HCT116 (cell line): Measurements from ENCODE around the gene AMER1. TPM values are rescaled to one million over a fixed set of nuclear protein-coding genes. Genes with fewer than 3 reads are reported as not detected.

Experiments used
- ATAC-seq: fragments of 200-7000 bp; cut with Tn5 transposase; 2 replicates; pipeline ENCODE4 v1.9.1; 2020; ENCODE audit warnings: mild to moderate bottlenecking, moderate library complexity
- BruUV-seq: library from RNA; stranded (reverse); fragments of 400-500 nt; replicated peaks from 2 replicates; lab custom pipeline; 2021; lab: Mats Ljungman, UMichigan
- CTCF ChIA-PET: fragments of 300-600 bp; sonication (Branson Sonifier 250); formaldehyde crosslinking; loops from one replicate; lab custom pipeline; 2021; ENCODE audit warnings: antibody characterized with exemption; lab: Charles Lee
- POLR2A ChIA-PET: fragments of 300-600, 350-600 bp; sonication (Branson Sonifier 250); formaldehyde crosslinking; loops from one replicate; lab custom pipeline; 2021; ENCODE audit warnings: antibody characterized with exemption; lab: Charles Lee
- RAD21 ChIA-PET, 2 experiments: fragments of 300-600 bp; sonication (Branson Sonifier 250); formaldehyde crosslinking; loops; one replicate each; lab custom pipeline; 2023; ENCODE audit warnings: low total read pairs in 2 of 2; ENCODE audit not compliant: uncharacterized antibody in 2 of 2, unreplicated experiment in 2 of 2, low non-redundant PET in 1 of 2; lab: Charles Lee
- DNase-seq: peaks from one replicate; pipeline ENCODE4 v3.0.0-alpha.2; 2010; ENCODE audit warnings: low read depth, low spot score
- H2AFZ ChIP-seq: fragments of 200-600 bp; shearing (Covaris generic), sonication (generic); 2 replicates; pipeline ENCODE4 v1.6.1; 2017; ENCODE audit warnings: low read depth, mixed run types, mixed read lengths, antibody characterized with exemption, low read length; ENCODE audit not compliant: poor library complexity, severe bottlenecking
- H3K27ac ChIP-seq: 2 replicates; pipeline ENCODE4 v1.5.1; 2012; ENCODE audit warnings: low read depth, low read length
- H3K27me3 ChIP-seq: fragments of 200-600 bp; sonication (generic); 2 replicates; pipeline ENCODE4 v1.6.1; 2016; ENCODE audit warnings: mixed run types, low read length, mixed read lengths; ENCODE audit not compliant: insufficient read depth
- H3K36me3 ChIP-seq, 2 experiments: fragments of 200-500 bp in 1 of 2; fragments of 200-600 bp in 1 of 2; sonication (Bioruptor generic) in 1 of 2; sonication (generic) in 1 of 2; 2 replicates each; pipeline versions ENCODE4 v1.5.1 to v1.6.1; 2014 to 2016; ENCODE audit warnings: low read length in 2 of 2, inconsistent platforms in 1 of 2, mixed read lengths in 1 of 2, mixed run types in 1 of 2; ENCODE audit not compliant: insufficient read depth in 2 of 2, control insufficient read depth in 1 of 2
- H3K4me1 ChIP-seq, 2 experiments: fragments of 200-600 bp in 1 of 2; sonication (generic) in 1 of 2; 2 replicates each; pipeline versions ENCODE4 v1.5.1 to v1.6.1; 2012 to 2017; ENCODE audit warnings: low read length in 2 of 2, inconsistent platforms in 1 of 2, mild to moderate bottlenecking in 1 of 2, mixed read lengths in 1 of 2, mixed run types in 1 of 2, moderate library complexity in 1 of 2; ENCODE audit not compliant: insufficient read depth in 2 of 2, control insufficient read depth in 1 of 2
- H3K4me2 ChIP-seq: fragments of 200-600 bp; sonication (generic); 2 replicates; pipeline ENCODE4 v1.6.1; 2017; ENCODE audit warnings: mixed run types, low read length, mixed read lengths
- H3K4me3 ChIP-seq, 2 experiments: fragments of 200-600 bp in 1 of 2; sonication (generic) in 1 of 2; replicated peaks in 1 of 2; 2 replicates each; pipeline ENCODE4 v1.5.1; 2011 to 2016; ENCODE audit warnings: low read length in 2 of 2, control low read depth in 1 of 2, low read depth in 1 of 2, mild to moderate bottlenecking in 1 of 2, mixed read lengths in 1 of 2, mixed run types in 1 of 2
- H3K79me2 ChIP-seq: fragments of 200-600 bp; sonication (generic); 2 replicates; pipeline ENCODE4 v1.6.1; 2017; ENCODE audit warnings: mild to moderate bottlenecking, mixed run types, low read length, moderate library complexity, mixed read lengths; ENCODE audit not compliant: insufficient read depth
- H3K9ac ChIP-seq: fragments of 200-600 bp; sonication (generic); 2 replicates; pipeline ENCODE4 v1.6.1; 2016; ENCODE audit warnings: low read length, mixed read lengths
- H3K9me2 ChIP-seq: fragments of 200-600 bp; sonication (generic), shearing (Covaris generic); 2 replicates; pipeline ENCODE4 v1.6.1; 2017; ENCODE audit warnings: mixed run types, mild to moderate bottlenecking, moderate library complexity; ENCODE audit not compliant: insufficient read depth
- H3K9me3 ChIP-seq, 2 experiments: fragments of 200-500 bp in 1 of 2; fragments of 200-600 bp in 1 of 2; sonication (Bioruptor generic) in 1 of 2; sonication (generic) in 1 of 2; 2 replicates each; pipeline ENCODE4 v1.6.1; 2014 to 2017; ENCODE audit warnings: low read length in 2 of 2, mixed read lengths in 2 of 2, inconsistent platforms in 1 of 2, low read depth in 1 of 2, mild to moderate bottlenecking in 1 of 2, mixed run types in 1 of 2, moderate library complexity in 1 of 2; ENCODE audit not compliant: control insufficient read depth in 1 of 2, insufficient read depth in 1 of 2
- H4K20me1 ChIP-seq: fragments of 200-600 bp; sonication (generic), shearing (Covaris generic); 2 replicates; pipeline ENCODE4 v1.6.1; 2017; ENCODE audit warnings: mixed run types, mild to moderate bottlenecking, moderate library complexity; ENCODE audit not compliant: insufficient read depth
- CBX3 ChIP-seq: IDR thresholded peaks from 2 replicates; pipeline ENCODE4 v1.6.1; 2012; ENCODE audit warnings: low read depth
- EGR1 ChIP-seq: IDR thresholded peaks from 2 replicates; pipeline ENCODE4 v1.6.1; 2012; ENCODE audit warnings: low read depth
- ELF1 ChIP-seq: IDR thresholded peaks from 2 replicates; pipeline ENCODE4 v1.6.1; 2012; ENCODE audit warnings: low read depth, borderline replicate concordance
- EZH2phosphoT487 ChIP-seq: fragments of 200-600 bp; IDR thresholded peaks from 2 replicates; pipeline ENCODE4 v1.6.1; 2018; ENCODE audit warnings: antibody characterized with exemption, borderline replicate concordance
- FOSL1 ChIP-seq: IDR thresholded peaks from 2 replicates; pipeline ENCODE4 v1.6.1; 2012; ENCODE audit warnings: low read depth
- MAX ChIP-seq: IDR thresholded peaks from 2 replicates; pipeline ENCODE4 v1.6.1; 2012
- POLR2A ChIP-seq: IDR thresholded peaks from 2 replicates; pipeline ENCODE4 v1.7.0; 2011; ENCODE audit warnings: borderline replicate concordance; ENCODE audit not compliant: insufficient read depth, insufficient read length; ENCODE audit errors: extremely low read depth
- RAD21 ChIP-seq: IDR thresholded peaks from 2 replicates; pipeline ENCODE4 v1.6.1; 2012; ENCODE audit warnings: low read depth, mild to moderate bottlenecking
- SIN3A ChIP-seq: IDR thresholded peaks from 2 replicates; pipeline ENCODE4 v1.6.1; 2012; ENCODE audit warnings: low read depth
- SP1 ChIP-seq: IDR thresholded peaks from 2 replicates; pipeline ENCODE4 v1.6.1; 2012; ENCODE audit warnings: low read depth
- SRF ChIP-seq: IDR thresholded peaks from 2 replicates; pipeline ENCODE4 v1.6.1; 2012; ENCODE audit warnings: low read depth
- TCF7L2 ChIP-seq: IDR thresholded peaks from 2 replicates; pipeline ENCODE4 v1.7.0; 2011; ENCODE audit warnings: borderline replicate concordance, inconsistent platforms; ENCODE audit not compliant: insufficient read depth, insufficient read length; ENCODE audit errors: extremely low read depth
- YY1 ChIP-seq: IDR thresholded peaks from 2 replicates; pipeline ENCODE4 v1.6.1; 2011; ENCODE audit warnings: low read length, low read depth, moderate library complexity, mild to moderate bottlenecking; ENCODE audit not compliant: insufficient replicate concordance; ENCODE audit errors: extremely low read depth
- ZBTB33 ChIP-seq: IDR thresholded peaks from 2 replicates; pipeline ENCODE4 v1.6.1; 2011; ENCODE audit warnings: mild to moderate bottlenecking, low read length, moderate library complexity; ENCODE audit not compliant: insufficient replicate concordance; ENCODE audit errors: extremely low read depth
- ZNF274 ChIP-seq: fragments of 200-500 bp; sonication (Bioruptor generic); IDR thresholded peaks from 2 replicates; pipeline ENCODE4 v1.6.1; 2014; ENCODE audit warnings: mild to moderate bottlenecking, low read depth, low read length, inconsistent platforms
- intact Hi-C: fragments of 100-400 bp; cut with micrococcal nuclease; formaldehyde crosslinking; loops from 2 replicates; pipeline ENCODE4 v1.10.0; 2022
- total RNA-seq: library from RNA; stranded (reverse); gene quantifications from one replicate; pipeline ENCODE4 v1.2.1, GENCODE V29; 2021; ENCODE audit not compliant: unreplicated experiment
- TF ChIP-seq, protein P1 (sequence below): IDR thresholded peaks from 2 replicates; pipeline ENCODE4 v1.6.1; 2012

AMER1 gene
- total RNA-seq, 1 experiment from 2014 or later: 2.8 TPM

- no peak for DNase-seq
- Histone ChIP-seq H3K4me1 (no peaks in the 10 kb centered on the region), H3K27ac (no peak overlapping the region), H2AFZ (no peak overlapping the region), H3K4me3 (no peak overlapping the region), H3K9me2 (no peaks in the 10 kb centered on the region), H4K20me1 (no peaks in the 10 kb centered on the region)
- no peak for TF ChIP-seq CBX3
- no peak for TF ChIP-seq SP1
- TF ChIP-seq, all 23 proteins: peak for 0
- H3K9me3 ChIP-seq: no peaks in the 10 kb centered on the region
- no peak overlapping the region for H3K9ac ChIP-seq
- POLR2A ChIA-PET: no interaction called here
- H3K79me2 ChIP-seq: no peaks in the 10 kb centered on the region
- RAD21 ChIA-PET: no interaction called here
- intact Hi-C loops: no loop called here
- H3K36me3 ChIP-seq: no peaks in the 10 kb centered on the region
- no peaks in the 10 kb centered on the region for H3K27me3 ChIP-seq
- no peak overlapping the region for H3K4me2 ChIP-seq
- no TSS peak for BruUV-seq
- ATAC-seq: no peak
- CTCF ChIA-PET: no interaction called here
Observed at GRCh38 chrX:64198036-64198435, 7.5 kb downstream of the AMER1 start.

DNA sequence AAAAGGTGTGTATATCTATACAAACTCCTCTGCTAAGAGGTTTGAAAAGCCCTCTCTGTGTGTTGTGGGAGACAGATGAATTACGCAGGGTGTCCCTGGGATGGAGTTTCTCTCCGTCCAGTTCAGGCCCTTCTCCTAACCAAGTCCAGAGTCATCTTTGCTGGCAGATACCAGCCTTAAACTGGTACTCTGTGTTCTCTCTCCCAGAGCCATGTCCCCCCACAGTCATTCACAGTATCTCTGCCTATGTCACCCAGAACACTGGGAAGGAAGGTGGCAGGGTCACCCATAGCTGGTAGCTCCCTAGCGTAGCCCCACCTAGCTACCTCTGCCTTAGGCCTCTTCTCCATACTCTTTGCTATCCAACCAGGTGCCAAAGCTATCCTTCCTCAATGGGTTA lies 8.9 kb downstream of the AMER1 start:
- H3K27me3 ChIP-seq: no peaks in the 10 kb centered on the region
- H3K9ac ChIP-seq: no peak overlapping the region
- no peaks in the 10 kb centered on the region for H3K36me3 ChIP-seq
- no peak overlapping the region for H2AFZ ChIP-seq
- H3K9me3 ChIP-seq: no peaks in the 10 kb centered on the region
- no peak overlapping the region for H3K4me3 ChIP-seq
- BruUV-seq: no TSS peak
- no peaks in the 10 kb centered on the region for H3K9me2 ChIP-seq
- no peaks in the 10 kb centered on the region for H3K4me1 ChIP-seq
- no peak for DNase-seq
- H4K20me1 ChIP-seq: no peaks in the 10 kb centered on the region
- CTCF ChIA-PET: no interaction called here
- ATAC-seq: no peak
- H3K4me2 ChIP-seq: no peak overlapping the region
- H3K79me2 ChIP-seq: no peaks in the 10 kb centered on the region
- RAD21 ChIA-PET: no interaction called here
- POLR2A ChIA-PET: no interaction called here
- H3K27ac ChIP-seq: no peak overlapping the region
- intact Hi-C loops: no loop called here
- no peak for TF ChIP-seq ELF1
- no peak for TF ChIP-seq TCF7L2
- TF ChIP-seq ZBTB33: no peak
- TF ChIP-seq MAX: no peak
- TF ChIP-seq YY1: no peak
- no peak for TF ChIP-seq SIN3A
- no peak for TF ChIP-seq EZH2phosphoT487
- TF ChIP-seq, protein P1, sequence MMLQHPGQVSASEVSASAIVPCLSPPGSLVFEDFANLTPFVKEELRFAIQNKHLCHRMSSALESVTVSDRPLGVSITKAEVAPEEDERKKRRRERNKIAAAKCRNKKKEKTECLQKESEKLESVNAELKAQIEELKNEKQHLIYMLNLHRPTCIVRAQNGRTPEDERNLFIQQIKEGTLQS: no peak
- no peak for TF ChIP-seq POLR2A
- no peak for TF ChIP-seq EGR1
- TF ChIP-seq RAD21: no peak
- TF ChIP-seq SRF: no peak
- TF ChIP-seq FOSL1: no peak
- no peak for TF ChIP-seq ZNF274
- no peak for TF ChIP-seq CBX3
